Gastrocnemius medialis (tissue), 4 donors: Measurements from ENCODE around the gene RBM47.

Experiments used
- CTCF ChIP-seq, 5 experiments: fragments of 450-650 bp in 3 of 5; fragments of 200-600 bp in 2 of 5; sonication (generic) in 2 of 5; IDR thresholded peaks in 4 of 5; conservative IDR thresholded peaks in 1 of 5; 1 replicate in 4 of 5; 2 replicates in 1 of 5; pipeline ENCODE4 v1.5.1; 2016 to 2019; ENCODE audit warnings: antibody characterized with exemption in 5 of 5, mild to moderate bottlenecking in 3 of 5, moderate library complexity in 3 of 5
- POLR2A ChIP-seq, 2 donors: fragments of 450-650 bp; IDR thresholded peaks; one replicate each; pipeline ENCODE4 v1.6.1; 2017; ENCODE audit warnings: antibody characterized with exemption in 2 of 2, mild to moderate bottlenecking in 2 of 2, moderate library complexity in 2 of 2

GRCh38 chr4:40490481-40490880 is 139.2 kb downstream of the RBM47 start:
- no peak for TF ChIP-seq POLR2A (IDR thresholded peaks at IDR 0.05)
- no peak for TF ChIP-seq CTCF (IDR thresholded peaks at IDR 0.05 in 4 of 5, conservative IDR thresholded peaks at IDR 0.05 in 1 of 5)
